Fibroblast of skin of back (primary cell): Measurements from ENCODE around the gene CUX1.
"Not testable (repeated sequence)": the region's sequence is repeated elsewhere in the genome, so short reads cannot be mapped to it uniquely, and the experiment has no call there.

Source experiments
- DNase-seq: peaks from one replicate; pipeline ENCODE4 v3.0.0-alpha.2; 2013

The CUX1 gene

DNA sequence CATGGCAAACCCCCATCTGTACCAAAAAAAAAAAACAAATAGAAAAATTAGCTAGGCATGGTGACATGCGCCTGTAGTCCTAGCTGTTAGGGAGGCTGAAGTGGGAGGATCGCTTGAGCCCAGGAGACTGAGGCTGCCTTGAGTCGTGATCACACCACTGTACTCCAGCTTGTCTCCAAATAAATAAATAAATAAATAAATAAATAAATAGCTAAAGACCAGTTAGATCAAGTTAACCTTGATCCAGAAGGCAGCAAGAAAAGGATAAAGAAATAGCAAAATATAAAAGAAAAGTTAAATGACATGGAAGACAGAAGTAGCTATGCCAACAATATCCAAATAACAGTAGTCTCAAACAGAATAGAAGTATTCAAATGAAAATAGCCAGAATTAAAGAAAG lies 337.0 kb downstream of the CUX1 start:
- DNase-seq, result no peak

GRCh38 chr7:102155821-102156441 lies 338.5 kb downstream of the CUX1 start:
- DNase-seq, result no peak

DNA sequence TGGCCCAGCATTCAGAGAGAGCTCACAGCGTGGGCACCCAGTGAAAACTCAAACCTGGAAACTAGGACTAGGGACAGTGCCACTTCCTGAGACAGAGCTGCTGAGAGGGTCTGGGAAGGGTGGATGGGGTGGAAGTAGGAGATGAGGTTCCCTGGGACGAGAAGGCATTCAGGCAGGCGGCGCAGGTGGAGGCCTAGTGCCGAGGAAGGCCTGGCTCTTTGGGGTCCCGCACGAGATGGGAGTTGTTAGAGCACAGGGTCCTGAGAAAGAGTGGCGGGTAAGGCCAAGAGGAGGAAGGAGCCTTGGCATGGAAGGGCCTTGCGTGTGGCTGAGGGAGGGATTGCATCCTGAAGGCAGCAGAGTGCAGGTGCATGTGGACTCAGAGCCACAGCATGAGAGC lies 339.4 kb downstream of the CUX1 start:
- no peak for DNase-seq

DNA sequence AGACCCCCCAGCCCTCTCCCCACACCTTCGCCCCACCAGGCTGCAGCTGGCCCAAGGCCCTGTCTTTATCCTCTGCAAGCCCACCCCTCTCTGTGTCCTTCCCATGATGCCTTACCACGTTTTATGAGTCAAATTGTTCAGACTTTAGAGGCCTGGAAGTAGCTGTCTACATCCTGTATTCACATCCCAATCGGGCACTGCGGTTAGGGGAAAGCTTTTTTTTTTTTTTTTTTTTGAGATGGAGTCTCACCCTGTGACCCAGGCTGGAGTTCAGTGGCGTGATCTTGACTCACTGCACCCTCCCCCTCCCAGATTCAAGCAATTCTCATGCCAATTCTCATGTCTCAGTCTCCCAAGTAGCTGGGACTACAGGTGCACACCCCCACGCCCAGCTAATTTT lies 347.7 kb downstream of the CUX1 start:
- DNase-seq, result no peak

DNA sequence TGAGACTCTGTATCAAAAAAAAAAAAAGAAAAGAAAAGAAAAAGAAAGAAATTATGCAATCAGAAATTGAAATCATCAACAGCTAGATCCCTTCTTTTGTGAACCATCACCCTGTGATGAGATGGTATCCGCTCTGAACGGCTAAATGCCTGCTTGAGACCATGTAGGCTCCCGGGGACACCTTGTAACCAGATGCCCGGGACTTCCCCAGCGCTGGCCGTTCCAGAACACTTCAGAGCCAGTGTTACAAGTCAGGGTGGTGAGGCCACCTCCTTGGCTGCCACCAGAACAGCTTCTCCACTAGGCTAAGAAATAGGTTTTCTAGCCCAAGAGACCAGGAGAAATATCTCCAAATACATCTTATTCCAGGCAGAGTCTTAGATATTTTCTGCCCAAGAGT lies 349.8 kb downstream of the CUX1 start:
- no peak for DNase-seq

DNA sequence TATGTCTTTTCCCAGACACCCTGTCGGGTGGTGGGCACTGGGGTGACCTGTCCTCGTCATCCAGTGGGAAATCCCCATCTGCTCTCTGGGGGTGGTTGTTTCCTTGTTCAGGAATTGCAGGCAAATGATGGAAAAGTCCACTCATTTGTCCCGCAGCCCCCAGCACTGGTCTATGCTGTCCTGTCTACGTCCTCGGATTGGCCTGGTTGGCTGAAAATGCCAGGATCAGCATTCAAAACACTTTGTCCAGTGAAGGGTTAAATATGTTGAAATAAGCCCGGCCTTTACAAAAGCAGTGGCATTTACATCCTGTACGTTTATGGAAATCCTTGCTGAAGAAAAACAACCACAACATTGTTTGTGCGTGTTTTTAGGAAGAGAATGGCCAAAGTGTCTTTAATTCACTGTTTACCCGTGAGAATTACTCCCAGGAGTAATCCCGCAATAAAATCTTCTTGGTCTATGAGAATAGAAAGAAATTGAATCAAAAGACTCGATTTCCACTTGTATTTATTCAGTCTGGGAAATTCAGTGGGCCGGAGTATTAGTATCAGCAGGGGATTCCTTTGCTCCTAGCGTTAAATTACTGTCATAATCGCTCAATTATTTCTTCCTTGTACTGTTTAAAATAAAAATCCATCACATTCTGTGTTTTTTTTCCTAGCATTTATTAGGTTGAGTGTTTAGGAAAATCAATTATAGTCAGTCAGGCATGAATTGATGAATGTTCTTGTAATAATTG lies 352.4 kb downstream of the CUX1 start:
- peak; percentile 23 for DNase-seq

- DNase-seq, result no peak
Measured at GRCh38 chr7:102170393-102170970, 353.1 kb downstream of the CUX1 start.

GRCh38 chr7:102173669-102174068 lies 356.2 kb downstream of the CUX1 start:
- no peak for DNase-seq

DNA sequence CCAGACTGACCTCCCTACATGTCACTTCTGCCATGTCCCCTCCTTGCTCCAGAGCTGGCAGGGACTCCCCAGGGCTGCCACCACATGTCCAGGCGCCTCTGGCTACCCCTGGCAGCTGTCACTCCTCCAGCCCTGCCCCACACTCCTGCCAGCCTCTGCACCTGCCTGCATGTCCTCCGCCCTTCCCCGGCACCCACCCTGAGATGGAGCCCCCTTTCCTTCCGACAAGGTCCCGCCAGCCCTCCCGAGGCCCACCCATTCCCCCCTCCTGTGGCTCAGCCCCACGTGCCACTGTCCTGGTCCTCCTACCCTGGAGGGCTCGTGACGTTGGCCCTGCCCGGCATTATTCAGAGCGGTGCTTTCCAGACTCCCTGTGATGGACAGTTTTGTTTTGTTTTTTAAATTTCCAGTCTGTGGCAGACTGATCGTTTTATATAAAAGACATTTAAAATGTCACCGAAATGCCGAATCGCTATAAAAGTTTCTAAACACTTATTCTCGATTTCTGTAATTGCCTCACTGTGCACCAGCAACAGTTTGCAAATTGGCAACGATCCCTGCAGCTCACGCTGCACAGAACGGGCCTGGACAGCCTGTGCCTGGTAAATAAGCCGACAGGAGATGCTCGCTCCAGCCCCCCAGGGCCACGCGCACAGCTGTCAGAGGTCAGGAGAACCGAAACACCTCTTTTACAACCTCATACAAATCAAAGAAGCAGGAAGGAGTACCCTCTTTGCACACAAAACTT lies 358.2 kb downstream of the CUX1 start:
- no peak for DNase-seq

- DNase-seq, result no peak
Measured at GRCh38 chr7:102178410-102178809, 361.0 kb downstream of the CUX1 start.

DNA sequence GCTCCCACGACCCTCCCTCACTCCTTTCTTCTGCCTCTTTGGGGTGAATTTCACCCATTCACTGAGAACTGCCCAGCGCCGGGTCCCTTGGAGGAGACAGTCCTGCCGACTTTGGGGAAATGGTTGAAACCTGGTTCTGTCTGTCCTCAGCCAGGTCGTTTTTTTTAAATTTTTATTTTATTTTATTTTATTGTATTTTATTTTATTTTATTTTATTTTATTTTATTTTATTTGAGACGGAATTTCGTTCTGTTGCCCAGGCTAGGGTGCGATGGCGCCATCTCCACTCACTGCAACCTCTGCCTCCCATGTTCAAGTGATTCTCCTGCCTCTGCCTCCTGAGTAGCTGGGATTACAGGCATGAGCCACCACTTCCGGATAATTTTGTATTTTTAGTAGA lies 363.3 kb downstream of the CUX1 start:
- DNase-seq, result no peak

DNA sequence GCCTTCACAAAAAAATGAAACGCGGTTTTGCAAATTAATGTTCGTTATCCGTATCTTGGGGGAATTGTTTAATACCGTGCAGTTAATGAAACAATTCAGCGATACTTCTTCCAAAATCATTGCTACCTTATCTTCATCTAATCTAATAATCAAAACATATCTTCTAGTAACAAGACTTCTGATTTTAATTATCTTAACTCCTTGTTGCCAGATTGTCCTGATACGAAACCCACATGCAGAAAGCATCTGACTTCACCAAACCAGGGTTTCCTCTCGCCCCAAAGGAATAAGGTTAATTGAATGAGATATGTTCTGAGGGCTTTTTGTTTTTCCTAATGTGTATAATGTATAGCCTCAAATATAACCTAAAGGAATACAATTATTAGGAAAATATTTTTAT lies 364.1 kb downstream of the CUX1 start:
- no peak for DNase-seq

GRCh38 chr7:102182016-102182415 lies 364.6 kb downstream of the CUX1 start:
- no peak for DNase-seq

DNA sequence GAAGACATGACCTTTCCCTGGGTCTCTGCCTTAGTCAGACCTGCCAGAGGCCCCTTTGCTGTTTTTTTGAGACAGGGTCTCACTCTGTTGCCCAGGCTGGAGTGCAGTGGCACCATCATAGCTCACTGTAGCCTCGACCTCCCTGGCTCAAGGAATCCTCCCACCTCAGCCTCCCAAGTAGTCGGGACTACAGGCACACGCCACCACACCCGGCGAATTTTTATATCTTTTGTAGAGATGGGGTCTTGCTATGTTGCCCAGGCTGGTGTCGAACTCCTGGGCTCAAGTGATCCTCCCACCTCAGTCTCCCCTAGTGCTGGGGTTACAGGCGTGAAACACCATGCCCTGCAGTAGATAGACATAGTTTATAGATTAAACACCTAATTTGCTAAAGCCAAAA lies 366.4 kb downstream of the CUX1 start:
- DNase-seq, result not testable (repeated sequence)

- DNase-seq, result no peak
Measured at GRCh38 chr7:102184303-102184702, 366.9 kb downstream of the CUX1 start.

DNA sequence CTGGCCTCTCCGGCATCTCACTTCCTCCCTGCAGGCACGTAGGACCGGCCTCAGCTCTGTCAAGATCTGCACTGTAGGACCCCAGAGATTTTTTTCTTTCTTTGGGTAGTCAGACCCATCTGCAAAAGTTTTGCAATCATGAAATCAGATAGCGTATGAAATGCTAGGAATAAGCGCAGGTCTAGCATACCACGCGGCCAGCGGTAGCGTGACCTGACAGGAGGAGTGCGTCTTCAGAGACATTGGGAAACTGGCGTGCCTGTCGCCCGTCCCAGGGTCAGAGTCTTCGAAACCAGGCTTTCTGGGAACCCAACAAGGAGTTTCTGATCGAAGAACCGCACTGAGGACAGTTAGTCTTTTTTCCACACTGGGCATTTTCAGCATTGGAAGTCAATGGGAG lies 368.4 kb downstream of the CUX1 start:
- no peak for DNase-seq

GRCh38 chr7:102186306-102186705 lies 368.9 kb downstream of the CUX1 start:
- no peak for DNase-seq

DNA sequence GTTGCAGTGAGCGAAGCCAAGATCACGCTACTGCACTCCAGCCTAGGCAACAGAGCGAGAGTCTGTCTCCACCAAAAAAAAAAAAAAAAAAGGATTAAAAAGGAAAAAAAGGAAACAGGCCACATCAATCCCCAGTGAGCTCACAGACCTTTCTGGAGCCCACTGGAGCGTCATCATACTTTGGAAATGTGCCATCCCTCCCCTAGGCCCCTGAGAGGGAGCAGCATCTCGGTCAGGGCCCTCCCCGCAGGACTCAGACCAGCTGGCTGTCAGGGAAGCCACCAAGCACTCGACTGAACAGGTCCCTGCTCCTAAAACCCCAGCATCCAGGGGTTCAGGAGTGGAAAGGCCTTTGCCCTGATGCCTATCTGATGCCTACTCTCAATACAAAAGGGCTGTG lies 371.3 kb downstream of the CUX1 start:
- no peak for DNase-seq

- no peak for DNase-seq
Measured at GRCh38 chr7:102189756-102190155, 372.3 kb downstream of the CUX1 start.

DNA sequence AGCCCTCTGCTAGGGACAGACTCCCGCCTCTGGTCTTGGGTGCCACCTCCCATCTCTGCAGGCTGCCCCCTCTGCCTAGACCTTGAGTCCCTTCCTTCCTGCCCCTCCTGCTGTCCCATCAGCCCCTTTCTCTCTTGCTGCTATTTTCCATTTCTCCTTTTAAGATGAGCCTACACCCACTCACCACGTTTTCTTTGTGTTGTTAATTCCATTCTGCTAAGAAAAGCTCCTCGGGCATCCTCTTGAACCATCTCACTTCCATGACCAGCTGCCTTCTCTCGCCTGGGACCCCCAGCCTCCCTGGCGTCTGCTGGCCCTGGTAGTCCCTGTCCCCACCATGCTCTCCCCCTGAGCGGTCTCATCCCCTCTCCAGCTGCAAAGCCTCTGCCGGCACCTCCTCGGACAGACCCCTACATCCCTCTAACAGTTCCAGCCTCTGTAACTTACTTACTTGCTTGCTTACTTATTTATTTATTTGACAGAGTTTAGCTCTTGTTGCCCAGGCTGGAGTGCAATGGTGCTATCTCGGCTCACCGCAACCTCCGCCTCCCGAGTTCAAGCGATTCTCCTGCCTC lies 373.4 kb downstream of the CUX1 start:
- DNase-seq, result no peak

DNA sequence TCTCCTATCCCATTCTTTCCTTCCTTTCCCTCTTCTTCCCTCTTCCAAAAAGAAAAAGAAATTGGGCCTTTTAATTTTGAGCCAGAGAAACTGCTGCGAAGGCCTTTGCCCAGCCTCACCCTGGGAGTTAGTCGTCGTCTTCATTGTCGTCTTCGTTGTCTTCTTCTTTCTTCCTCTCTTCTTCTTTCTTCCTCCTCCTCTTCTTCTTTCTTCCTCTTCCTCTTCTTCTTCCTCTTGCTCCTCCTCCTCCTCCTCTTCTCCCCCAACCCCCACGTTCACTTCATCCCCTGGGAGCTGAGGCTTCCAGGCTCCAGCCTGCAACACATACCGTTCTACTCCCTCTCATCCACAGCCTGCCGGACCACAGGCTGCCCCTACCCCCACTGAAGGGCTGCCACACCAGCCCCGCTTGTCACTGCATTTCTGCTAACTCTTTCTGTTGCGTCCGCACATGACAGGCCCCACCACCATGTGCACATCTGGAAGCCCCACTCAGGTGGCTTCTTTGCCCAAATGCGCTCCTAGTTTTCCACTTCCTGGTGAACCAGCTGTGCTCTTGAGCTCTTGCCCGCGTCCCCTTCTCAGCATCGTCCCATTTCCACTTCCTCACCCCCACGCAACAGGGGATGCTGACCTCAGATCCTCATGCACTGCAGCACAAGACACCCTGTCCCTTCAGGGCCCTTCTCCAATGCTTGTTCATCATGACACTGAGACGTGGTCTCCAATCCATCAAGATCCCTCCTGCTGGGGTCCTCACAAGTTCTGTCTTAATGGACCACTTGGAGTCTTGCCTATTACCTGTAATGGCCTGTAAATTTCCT lies 374.3 kb downstream of the CUX1 start:
- no peak for DNase-seq

DNA sequence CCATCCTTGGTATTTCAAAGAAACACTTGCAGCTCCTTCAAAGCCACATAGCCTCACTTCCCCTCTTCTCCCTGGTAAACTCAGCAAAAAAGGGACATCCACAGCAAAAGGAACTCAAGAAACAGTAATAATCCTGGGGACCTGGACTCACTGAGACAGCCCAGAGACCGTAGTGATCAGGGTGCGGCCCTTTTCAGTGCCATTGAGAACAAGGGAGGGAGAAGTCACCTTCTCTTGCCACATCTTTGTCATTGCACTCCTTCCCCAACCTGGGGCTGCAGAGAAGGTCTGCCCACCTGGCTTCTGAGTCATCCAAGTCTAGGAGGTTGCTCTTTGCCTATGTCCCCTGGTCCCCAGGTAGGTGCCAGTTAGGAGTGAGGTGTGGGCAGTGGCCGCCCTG lies 375.4 kb downstream of the CUX1 start:
- no peak for DNase-seq
